ENCODE data around the gene ITGAX. TPM values are rescaled to one million over a fixed set of nuclear protein-coding genes. Genes with fewer than 3 reads are reported as not detected.

ITGAX gene
- total RNA-seq, 1 donor from 2014 or later, result not detected

DNA sequence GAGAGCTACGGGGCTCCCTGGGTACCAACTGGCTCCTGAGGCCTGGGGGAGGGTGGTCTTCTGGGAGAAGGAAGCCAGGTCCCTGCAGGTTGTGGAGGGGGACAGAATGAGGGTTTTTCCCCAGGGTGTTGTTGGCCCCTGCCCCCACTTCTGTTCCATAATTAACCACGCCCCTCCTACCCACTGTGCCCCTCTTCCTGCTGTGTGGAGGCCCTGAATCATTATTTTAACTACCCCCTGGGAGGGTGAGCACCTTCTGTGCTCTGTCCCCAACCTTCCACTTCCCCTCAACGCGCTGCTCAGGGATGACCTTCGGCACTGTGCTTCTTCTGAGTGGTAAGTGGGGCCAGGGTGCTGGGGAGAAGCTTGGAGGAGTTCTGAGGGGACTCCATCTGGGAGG lies 38.1 kb downstream of the ITGAX start, which contains the start of gene ITGAD:
Gene ITGAD (plus strand): TSS at position 280 of the 400 bp plus-strand sequence. CDS start 26 bp downstream, at position 306.
- TF ChIP-seq, protein P1, sequence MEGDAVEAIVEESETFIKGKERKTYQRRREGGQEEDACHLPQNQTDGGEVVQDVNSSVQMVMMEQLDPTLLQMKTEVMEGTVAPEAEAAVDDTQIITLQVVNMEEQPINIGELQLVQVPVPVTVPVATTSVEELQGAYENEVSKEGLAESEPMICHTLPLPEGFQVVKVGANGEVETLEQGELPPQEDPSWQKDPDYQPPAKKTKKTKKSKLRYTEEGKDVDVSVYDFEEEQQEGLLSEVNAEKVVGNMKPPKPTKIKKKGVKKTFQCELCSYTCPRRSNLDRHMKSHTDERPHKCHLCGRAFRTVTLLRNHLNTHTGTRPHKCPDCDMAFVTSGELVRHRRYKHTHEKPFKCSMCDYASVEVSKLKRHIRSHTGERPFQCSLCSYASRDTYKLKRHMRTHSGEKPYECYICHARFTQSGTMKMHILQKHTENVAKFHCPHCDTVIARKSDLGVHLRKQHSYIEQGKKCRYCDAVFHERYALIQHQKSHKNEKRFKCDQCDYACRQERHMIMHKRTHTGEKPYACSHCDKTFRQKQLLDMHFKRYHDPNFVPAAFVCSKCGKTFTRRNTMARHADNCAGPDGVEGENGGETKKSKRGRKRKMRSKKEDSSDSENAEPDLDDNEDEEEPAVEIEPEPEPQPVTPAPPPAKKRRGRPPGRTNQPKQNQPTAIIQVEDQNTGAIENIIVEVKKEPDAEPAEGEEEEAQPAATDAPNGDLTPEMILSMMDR (IDR thresholded peaks at IDR 0.05; ENCODE audit: unreplicated experiment), result no peak
- H3K36me3 Mint-ChIP-seq (ENCODE audit: low read depth, unreplicated experiment), result no peaks in the 10 kb centered on the region
- H3K27ac Mint-ChIP-seq (ENCODE audit: unreplicated experiment), result no peak within 1 kb of the TSS
- H3K9me3 Mint-ChIP-seq (ENCODE audit: unreplicated experiment), result no peaks in the 10 kb centered on the region
- H3K27me3 Mint-ChIP-seq (ENCODE audit: unreplicated experiment), result no peaks in the 10 kb centered on the region
- no peak within 1 kb of the TSS for H3K4me3 Mint-ChIP-seq (ENCODE audit: unreplicated experiment)
- H3K4me1 Mint-ChIP-seq (ENCODE audit: unreplicated experiment), result no peaks in the 10 kb centered on the region
- DNase-seq (ENCODE audit: low spot score), result no peak

DNA sequence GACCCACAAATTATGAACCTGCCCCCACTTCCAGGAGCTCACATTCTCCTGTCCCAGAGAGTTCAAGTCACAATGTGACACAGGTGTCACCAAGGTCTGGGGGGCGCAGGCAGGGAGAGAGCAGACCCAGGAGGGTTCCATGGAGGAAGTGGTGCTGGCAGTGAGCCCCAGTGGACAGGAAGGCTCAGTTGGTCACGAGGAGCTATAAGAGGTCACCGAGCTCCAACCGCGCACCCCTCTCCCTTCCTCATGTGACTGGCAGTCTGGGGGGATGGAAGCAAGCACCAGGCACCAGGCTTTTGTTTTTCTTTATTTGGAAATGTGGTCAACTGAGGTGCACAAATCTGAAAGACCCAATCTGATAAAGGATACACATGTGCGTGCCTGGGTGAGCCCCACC lies 40.7 kb downstream of the ITGAX start:
- Mint-ChIP-seq H3K36me3 (ENCODE audit: low read depth, unreplicated experiment) (no peaks in the 10 kb centered on the region), H3K4me3 (ENCODE audit: unreplicated experiment) (no peak overlapping the region), H3K27me3 (ENCODE audit: unreplicated experiment) (peaks cover 2% of the 10 kb centered on the region), H3K4me1 (ENCODE audit: unreplicated experiment) (no peaks in the 10 kb centered on the region), H3K9me3 (ENCODE audit: unreplicated experiment) (no peaks in the 10 kb centered on the region), H3K27ac (ENCODE audit: unreplicated experiment) (no peak overlapping the region)
- TF ChIP-seq, protein P1 (IDR thresholded peaks at IDR 0.05; ENCODE audit: unreplicated experiment), result no peak
- no peak for DNase-seq (ENCODE audit: low spot score)

DNA sequence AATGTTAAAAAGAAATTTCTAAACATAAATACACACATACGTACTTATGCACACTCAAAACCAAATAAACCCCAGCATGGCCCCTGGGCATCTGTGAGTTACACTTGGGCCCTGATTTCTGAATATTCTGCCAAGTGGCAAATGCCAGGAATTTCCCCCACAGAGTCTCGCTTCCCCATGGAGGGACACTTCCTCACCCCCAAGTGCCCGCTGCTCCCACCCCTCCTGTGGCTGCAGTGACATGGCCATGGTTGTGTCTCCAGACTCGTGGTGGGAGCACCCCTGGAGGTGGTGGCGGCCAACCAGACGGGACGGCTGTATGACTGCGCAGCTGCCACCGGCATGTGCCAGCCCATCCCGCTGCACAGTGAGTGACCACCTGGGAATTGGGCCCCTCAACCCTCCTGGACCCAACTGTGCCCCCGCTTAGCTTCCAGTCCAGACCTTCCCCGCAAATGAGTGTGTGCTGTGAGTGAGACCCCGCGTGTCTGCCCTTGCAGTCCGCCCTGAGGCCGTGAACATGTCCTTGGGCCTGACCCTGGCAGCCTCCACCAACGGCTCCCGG lies 42.2 kb downstream of the ITGAX start:
- Mint-ChIP-seq H3K36me3 (ENCODE audit: low read depth, unreplicated experiment) (no peaks in the 10 kb centered on the region), H3K9me3 (ENCODE audit: unreplicated experiment) (no peaks in the 10 kb centered on the region), H3K27ac (ENCODE audit: unreplicated experiment) (no peak overlapping the region), H3K4me1 (ENCODE audit: unreplicated experiment) (no peaks in the 10 kb centered on the region), H3K4me3 (ENCODE audit: unreplicated experiment) (no peak overlapping the region), H3K27me3 (ENCODE audit: unreplicated experiment) (peaks cover 2% of the 10 kb centered on the region)
- TF ChIP-seq, protein P1 (IDR thresholded peaks at IDR 0.05; ENCODE audit: unreplicated experiment), result no peak
- DNase-seq (ENCODE audit: low spot score), result no peak

DNA sequence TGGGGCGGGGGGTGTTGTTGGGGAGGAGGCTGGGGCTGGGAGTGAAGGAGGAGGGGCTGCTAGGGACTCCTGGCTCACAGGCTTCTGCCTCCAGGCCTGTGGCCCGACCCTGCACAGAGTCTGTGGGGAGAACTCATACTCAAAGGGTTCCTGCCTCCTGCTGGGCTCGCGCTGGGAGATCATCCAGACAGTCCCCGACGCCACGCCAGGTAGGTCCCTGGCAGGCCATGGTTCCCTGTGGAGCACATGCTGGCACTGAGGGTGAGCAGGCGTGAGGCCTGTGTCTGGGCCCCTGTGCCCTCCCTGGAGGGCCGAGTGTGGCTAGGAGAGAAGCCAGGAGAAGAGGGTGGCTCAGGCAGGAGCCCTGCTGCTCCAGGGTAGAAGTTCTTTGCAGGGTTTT lies 42.7 kb downstream of the ITGAX start:
- H3K4me1 Mint-ChIP-seq (ENCODE audit: unreplicated experiment), result no peaks in the 10 kb centered on the region

GRCh38 chr16:31400191-31400590 lies 45.2 kb downstream of the ITGAX start:
- Mint-ChIP-seq H3K4me3 (ENCODE audit: unreplicated experiment) (no peak overlapping the region), H3K27me3 (ENCODE audit: unreplicated experiment) (peaks cover 7% of the 10 kb centered on the region), H3K4me1 (ENCODE audit: unreplicated experiment) (no peaks in the 10 kb centered on the region), H3K9me3 (ENCODE audit: unreplicated experiment) (no peaks in the 10 kb centered on the region), H3K27ac (ENCODE audit: unreplicated experiment) (no peak overlapping the region), H3K36me3 (ENCODE audit: low read depth, unreplicated experiment) (no peaks in the 10 kb centered on the region)
- TF ChIP-seq, protein P1 (IDR thresholded peaks at IDR 0.05; ENCODE audit: unreplicated experiment), result no peak
- DNase-seq (ENCODE audit: low spot score), result no peak

More for the DNA sequence above, 42.7 kb downstream of the ITGAX start:
- Mint-ChIP-seq H3K9me3 (ENCODE audit: unreplicated experiment) (no peaks in the 10 kb centered on the region), H3K27me3 (ENCODE audit: unreplicated experiment) (peaks cover 2% of the 10 kb centered on the region), H3K4me3 (ENCODE audit: unreplicated experiment) (no peak overlapping the region), H3K36me3 (ENCODE audit: low read depth, unreplicated experiment) (no peaks in the 10 kb centered on the region), H3K27ac (ENCODE audit: unreplicated experiment) (no peak overlapping the region)
- TF ChIP-seq, protein P1 (IDR thresholded peaks at IDR 0.05; ENCODE audit: unreplicated experiment), result no peak
- DNase-seq (ENCODE audit: low spot score), result no peak

Measured in endothelial cell (in vitro differentiated cells).